Right forelimb (tissue), 1 donor: ENCODE data around the gene KCNF1.

Experiments used
- DNase-seq: peaks from one replicate; pipeline ENCODE4 v3.0.0-alpha.2; 2018

Gene KCNF1

GRCh38 chr2:10905006-10905861 lies 6.5 kb upstream of the KCNF1 start:
- peak; percentile 31 for DNase-seq

- peak; percentile 25 for DNase-seq
Observed at GRCh38 chr2:10905862-10906143, 5.9 kb upstream of the KCNF1 start.

- peak; percentile 39 for DNase-seq
Observed at GRCh38 chr2:10906926-10907625, 4.7 kb upstream of the KCNF1 start.

- DNase-seq, result peak; percentile 19
Observed at GRCh38 chr2:10908195-10908594, 3.5 kb upstream of the KCNF1 start.

GRCh38 chr2:10909050-10909995 lies 2.4 kb upstream of the KCNF1 start:
- DNase-seq, result peak; percentile 37

- DNase-seq, result no peak
Observed at GRCh38 chr2:10909996-10910341, 1.8 kb upstream of the KCNF1 start.

- DNase-seq, result no peak
Observed at GRCh38 chr2:10910625-10911024, 1.1 kb upstream of the KCNF1 start.

GRCh38 chr2:10912076-10912731 lies 470 bp downstream of the KCNF1 start:
- DNase-seq, result peak; percentile 44

- peak; percentile 17 for DNase-seq
Observed at GRCh38 chr2:10912796-10913455, 1.2 kb downstream of the KCNF1 start.

GRCh38 chr2:10913501-10914271 lies 2.0 kb downstream of the KCNF1 start:
- DNase-seq, result peak; percentile 30

- DNase-seq, result peak; percentile 36
Observed at GRCh38 chr2:10914272-10914693, 2.5 kb downstream of the KCNF1 start.

GRCh38 chr2:10915236-10915635 lies 3.5 kb downstream of the KCNF1 start:
- peak; percentile 30 for DNase-seq

GRCh38 chr2:10915731-10916276 lies 4.1 kb downstream of the KCNF1 start:
- DNase-seq, result no peak

- DNase-seq, result no peak
Observed at GRCh38 chr2:10916953-10917352, 5.2 kb downstream of the KCNF1 start.

GRCh38 chr2:10917927-10918326 lies 6.2 kb downstream of the KCNF1 start:
- no peak for DNase-seq

GRCh38 chr2:10918661-10919409 lies 7.1 kb downstream of the KCNF1 start:
- DNase-seq, result peak; percentile 36

- peak; percentile 35 for DNase-seq
Observed at GRCh38 chr2:10919410-10919770, 7.7 kb downstream of the KCNF1 start.

- DNase-seq, result no peak
Observed at GRCh38 chr2:10919771-10920621, 8.3 kb downstream of the KCNF1 start.

- no peak for DNase-seq
Observed at GRCh38 chr2:10920764-10921388, 9.1 kb downstream of the KCNF1 start.
